A549 treated with AZD9567 at 1 μM for 4 hours (cell line): ENCODE results near the gene OCIAD2. TPM values are rescaled to one million over a fixed set of nuclear protein-coding genes. Genes with fewer than 3 reads are reported as not detected.

ENCODE experiments used
- total RNA-seq: library from RNA; stranded (reverse); fragments of 200-300 nt; extraction: Qiagen RNA extraction; gene quantifications from 5 replicates; pipeline ENCODE4 v1.2.3, GENCODE V29; 2022; ENCODE audit not compliant: insufficient read depth

The OCIAD2 gene
- 92.9 to 146 TPM (median 101 TPM) in 5 replicates for total RNA-seq

DNA sequence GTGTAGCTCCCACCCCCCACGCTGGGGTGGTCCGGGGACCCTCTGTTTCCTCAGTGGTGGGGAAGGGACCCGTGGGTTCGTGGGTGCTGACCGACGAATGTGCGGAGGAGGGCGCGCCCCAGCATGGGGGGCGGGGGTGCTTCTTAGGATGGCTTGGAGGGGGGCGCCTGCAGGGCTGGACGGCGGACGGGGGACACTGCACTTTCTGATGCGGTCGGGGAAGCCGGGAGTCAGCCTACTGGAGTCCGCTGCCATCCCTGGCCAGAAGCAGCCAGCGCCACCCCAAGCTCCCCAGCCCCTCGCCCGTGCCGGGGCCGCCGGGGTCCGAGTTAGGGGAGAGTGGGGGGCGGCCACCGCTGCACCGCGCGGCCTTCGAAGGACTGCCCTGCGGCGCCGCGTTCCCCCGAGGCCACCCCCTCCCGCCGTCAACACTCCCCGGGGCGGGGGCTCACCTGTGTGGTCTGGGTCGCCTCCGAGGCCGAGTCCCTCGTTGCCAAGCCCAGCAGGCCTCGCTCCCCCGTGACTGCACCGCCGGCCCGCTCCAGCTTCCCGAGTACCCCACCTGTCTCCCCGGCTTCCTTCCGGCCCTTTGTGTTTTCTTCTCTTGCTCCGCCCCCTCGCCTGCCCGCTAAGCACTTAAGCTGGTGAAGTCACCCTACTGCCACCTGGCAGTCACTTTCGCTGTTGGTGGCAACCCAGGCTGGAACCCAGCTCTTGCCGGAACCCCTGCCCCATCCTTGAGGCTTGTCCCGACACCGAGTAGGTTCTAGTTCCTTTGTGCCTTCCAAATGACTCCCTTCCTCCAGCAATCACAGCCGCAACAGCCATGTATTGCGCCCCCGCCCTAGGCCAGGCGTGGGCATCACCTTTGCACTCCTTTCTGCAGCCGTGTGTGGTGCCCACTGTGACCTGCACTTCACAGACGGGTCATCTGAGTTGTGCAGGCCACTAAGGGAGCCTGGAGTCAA, at the start of gene OCIAD2:
TSS of gene OCIAD2 (minus strand) at position 569 of the 968 bp plus-strand sequence. CDS start 2,225 bp downstream, outside the sequence.

Other genes with a start within 250 kb of the OCIAD2 start
- gene FRYL, start 126.5 kb downstream of the OCIAD2 start, total RNA-seq, result 7.1 to 12.9 TPM (median 9.2 TPM) in 5 replicates
- gene OCIAD1, start 75.7 kb downstream of the OCIAD2 start, total RNA-seq, result 121 to 148 TPM (median 126 TPM) in 5 replicates
- gene CWH43, start 79.5 kb upstream of the OCIAD2 start, total RNA-seq, result not detected in 5 replicates